Cardiac fibroblast (primary cell): ENCODE data around the gene KLF12.

Source experiments
- DNase-seq, 2 donors: peaks; one replicate each; pipeline versions ENCODE4 v3.0.0 to v3.0.0-alpha.2; 2010; ENCODE audit warnings: low read depth in 2 of 2
- H3K4me3 ChIP-seq, 2 donors: replicated peaks in 1 of 2; 1 replicate in 1 of 2; 2 replicates in 1 of 2; pipeline ENCODE4 v1.5.1; 2011; ENCODE audit warnings: low read depth in 2 of 2, low read length in 2 of 2, mild to moderate bottlenecking in 2 of 2, moderate library complexity in 1 of 2
- TF ChIP-seq, protein P1 (sequence below): IDR thresholded peaks from one replicate; pipeline ENCODE4 v1.5.1; 2011; ENCODE audit warnings: low read depth, mild to moderate bottlenecking, low read length, inconsistent platforms

Gene KLF12

DNA sequence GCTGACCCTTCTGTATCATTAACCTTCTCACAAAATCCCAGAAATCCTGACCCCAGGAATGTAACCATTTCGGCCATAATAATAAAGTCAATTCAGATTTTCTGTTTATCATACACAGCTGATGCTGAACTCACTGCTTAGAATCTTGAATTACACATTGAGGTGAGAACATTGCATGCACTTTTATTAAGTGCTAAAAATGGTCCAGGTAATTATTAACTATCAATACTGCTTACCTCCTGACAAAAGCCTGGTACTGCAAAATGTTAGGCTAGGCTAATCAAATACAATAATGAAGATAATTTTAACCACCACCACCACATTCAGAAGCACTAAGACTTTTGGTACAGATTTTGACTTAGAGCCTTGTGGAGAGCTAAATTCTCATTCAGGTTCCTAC lies 36.1 kb downstream of the KLF12 start:
- DNase-seq = no peak
- no peak overlapping the region for H3K4me3 ChIP-seq
- TF ChIP-seq, protein P1, sequence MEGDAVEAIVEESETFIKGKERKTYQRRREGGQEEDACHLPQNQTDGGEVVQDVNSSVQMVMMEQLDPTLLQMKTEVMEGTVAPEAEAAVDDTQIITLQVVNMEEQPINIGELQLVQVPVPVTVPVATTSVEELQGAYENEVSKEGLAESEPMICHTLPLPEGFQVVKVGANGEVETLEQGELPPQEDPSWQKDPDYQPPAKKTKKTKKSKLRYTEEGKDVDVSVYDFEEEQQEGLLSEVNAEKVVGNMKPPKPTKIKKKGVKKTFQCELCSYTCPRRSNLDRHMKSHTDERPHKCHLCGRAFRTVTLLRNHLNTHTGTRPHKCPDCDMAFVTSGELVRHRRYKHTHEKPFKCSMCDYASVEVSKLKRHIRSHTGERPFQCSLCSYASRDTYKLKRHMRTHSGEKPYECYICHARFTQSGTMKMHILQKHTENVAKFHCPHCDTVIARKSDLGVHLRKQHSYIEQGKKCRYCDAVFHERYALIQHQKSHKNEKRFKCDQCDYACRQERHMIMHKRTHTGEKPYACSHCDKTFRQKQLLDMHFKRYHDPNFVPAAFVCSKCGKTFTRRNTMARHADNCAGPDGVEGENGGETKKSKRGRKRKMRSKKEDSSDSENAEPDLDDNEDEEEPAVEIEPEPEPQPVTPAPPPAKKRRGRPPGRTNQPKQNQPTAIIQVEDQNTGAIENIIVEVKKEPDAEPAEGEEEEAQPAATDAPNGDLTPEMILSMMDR = no peak

- TF ChIP-seq, protein P1 = no peak
- DNase-seq = no peak
- H3K4me3 ChIP-seq = no peak overlapping the region
Observed at GRCh38 chr13:74097116-74097515, 37.1 kb downstream of the KLF12 start.

- H3K4me3 ChIP-seq = no peak overlapping the region
- DNase-seq = no peak
- TF ChIP-seq, protein P1 = no peak
Observed at GRCh38 chr13:74093691-74094090, 40.5 kb downstream of the KLF12 start.

DNA sequence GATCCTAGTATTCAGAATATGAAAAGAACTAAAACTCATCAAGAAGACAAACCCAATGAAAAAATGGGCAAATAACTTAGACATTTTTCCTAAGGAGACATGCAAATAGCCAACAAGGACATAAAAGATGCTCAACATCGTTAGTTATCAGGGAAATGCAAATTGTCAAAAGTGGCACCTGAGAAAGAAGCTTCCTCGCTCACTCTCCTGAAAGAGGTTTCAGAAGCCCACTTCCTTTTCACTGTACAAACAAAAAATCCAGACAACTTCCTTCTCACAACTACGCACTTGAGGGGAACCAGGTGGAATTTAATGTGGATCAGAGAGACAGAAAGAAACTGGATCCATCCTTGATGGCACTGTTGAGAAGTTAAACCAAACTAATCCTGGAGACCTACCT lies 41.5 kb downstream of the KLF12 start:
- DNase-seq = no peak
- TF ChIP-seq, protein P1 = no peak
- no peak overlapping the region for H3K4me3 ChIP-seq

DNA sequence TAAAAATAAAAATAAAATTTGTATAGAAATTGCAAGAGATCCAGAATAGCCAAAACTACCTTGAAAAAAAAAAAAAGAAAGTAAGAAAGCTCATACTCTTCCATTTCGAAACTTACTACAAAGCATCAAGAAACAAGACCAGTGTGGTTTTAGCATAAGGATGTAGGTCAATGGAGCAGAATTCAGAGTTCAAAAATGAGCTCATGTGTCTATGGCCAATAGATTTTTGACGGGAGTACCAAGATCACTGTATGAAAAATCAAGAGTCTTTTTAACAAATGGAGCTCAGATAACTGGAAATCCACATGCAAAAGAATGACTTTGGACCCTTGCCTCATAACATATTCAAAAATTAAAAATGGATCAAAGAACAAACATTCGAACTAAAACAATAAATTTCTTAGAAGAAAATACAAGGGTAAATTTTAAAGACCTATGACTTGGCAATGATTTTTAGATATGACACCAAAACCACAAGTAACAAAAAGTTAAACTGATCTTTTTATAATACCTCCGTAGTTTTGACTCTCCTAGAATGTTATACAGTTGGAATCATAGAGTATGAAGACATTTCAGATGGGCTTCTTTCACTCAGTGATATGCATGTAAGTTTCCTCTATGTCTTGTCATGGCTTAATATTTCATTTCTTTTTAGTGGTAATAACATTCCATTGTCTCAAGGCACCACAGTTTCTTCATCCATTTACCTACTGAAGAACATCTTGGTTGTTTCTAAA lies 43.2 kb downstream of the KLF12 start:
- H3K4me3 ChIP-seq = no peak overlapping the region
- no peak for DNase-seq
- TF ChIP-seq, protein P1 = no peak

DNA sequence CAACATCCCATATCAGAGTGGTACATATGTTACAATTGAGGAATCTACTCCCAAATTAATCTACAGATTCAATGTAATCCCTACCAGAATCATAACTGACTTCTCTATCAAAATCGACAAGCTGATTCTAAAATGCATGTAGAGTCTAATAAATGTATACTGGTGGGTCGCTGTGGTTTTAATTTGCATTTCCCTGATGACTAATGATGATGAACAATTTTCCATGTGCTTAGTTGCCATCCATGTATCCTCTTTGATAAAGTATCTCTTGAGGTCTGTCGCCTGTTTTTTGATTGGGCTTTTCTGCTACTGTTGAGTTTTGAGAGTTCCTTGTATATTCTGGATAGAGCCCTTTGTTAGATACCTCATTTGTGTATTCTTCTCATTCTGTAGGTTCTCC lies 43.8 kb downstream of the KLF12 start:
- no peak overlapping the region for H3K4me3 ChIP-seq
- TF ChIP-seq, protein P1 = no peak
- DNase-seq = no peak

DNA sequence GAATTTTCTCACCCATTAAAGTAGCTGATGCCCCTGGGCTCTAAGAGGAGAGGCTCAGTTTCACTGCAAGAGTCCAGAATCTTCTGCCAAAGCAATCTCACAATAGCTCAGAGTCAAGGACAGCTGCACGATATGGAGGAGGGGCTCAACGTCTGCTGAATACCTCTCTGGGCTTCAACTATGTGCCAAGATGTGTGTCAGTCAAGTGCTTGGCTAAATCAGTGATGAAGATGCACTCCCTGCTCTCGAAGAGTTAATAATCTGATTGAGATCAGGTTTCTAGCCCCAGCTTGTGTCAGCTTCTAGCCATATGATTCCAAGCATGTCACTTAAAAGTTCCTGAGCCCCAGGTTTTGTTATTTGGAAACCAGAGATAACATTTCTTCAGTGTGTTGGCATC lies 46.8 kb downstream of the KLF12 start:
- no peak for DNase-seq
- TF ChIP-seq, protein P1 = no peak
- H3K4me3 ChIP-seq = no peak overlapping the region
